ENCODE data around the gene MAFG. TPM values are rescaled to one million over a fixed set of nuclear protein-coding genes. Genes with fewer than 3 reads are reported as not detected.

Gene MAFG
- total RNA-seq, 1 experiment from 2014 or later: 31.4 TPM

GRCh38 chr17:81903415-81903831, 24.1 kb downstream of the MAFG start:
- Histone ChIP-seq H2BK12ac (ENCODE audit: insufficient read length, low read depth, low read length) (no peak overlapping the region), H3K27ac (ENCODE audit: insufficient read length, low read depth, low read length) (no peak overlapping the region), H3K23me2 (ENCODE audit: insufficient read length, low read depth, low read length, poor library complexity, severe bottlenecking) (peaks cover 11% of the 10 kb centered on the region), H3K56ac (ENCODE audit: insufficient read length, low read depth, low read length) (no peak overlapping the region), H2BK120ac (ENCODE audit: low read depth, low read length, poor library complexity, severe bottlenecking) (no peak overlapping the region), H3K4me2 (ENCODE audit: insufficient read depth, insufficient read length, low read length) (no peak overlapping the region), H2BK5ac (ENCODE audit: insufficient read length, low read length) (no peak overlapping the region), H4K20me1 (ENCODE audit: control insufficient read depth, insufficient read depth, insufficient read length) (no peaks in the 10 kb centered on the region), H3K27me3 (ENCODE audit: insufficient read depth, low read length) (no peaks in the 10 kb centered on the region; the same call in 1 of the 2 replicates), H3K18ac (ENCODE audit: insufficient read length, low read depth, low read length) (no peak overlapping the region), H3K9ac (ENCODE audit: extremely low read depth, insufficient read length, low read length) (no peak overlapping the region), H4K8ac (replicated peaks; ENCODE audit: insufficient read length, low read depth, low read length) (no peak overlapping the region), H2AFZ (ENCODE audit: low read length) (no peak overlapping the region), H3K79me2 (ENCODE audit: insufficient read depth, low read length) (no peaks in the 10 kb centered on the region), H3K9me3 (ENCODE audit: control insufficient read depth, low read depth, low read length) (no peaks in the 10 kb centered on the region), H3K4me1 (ENCODE audit: insufficient read depth, low read length) (no peaks in the 10 kb centered on the region), H3K14ac (ENCODE audit: insufficient read depth, low read length) (no peak overlapping the region), H2BK15ac (ENCODE audit: low read depth, low read length) (no peak overlapping the region), H3K23ac (ENCODE audit: insufficient read length, low read depth, low read length) (no peak overlapping the region), H4K91ac (ENCODE audit: insufficient read length, low read depth, low read length) (no peak overlapping the region), H3T11ph (ENCODE audit: low read length) (no peak overlapping the region), H2AK5ac (ENCODE audit: insufficient read length, low read length) (no peak overlapping the region), H2BK20ac (ENCODE audit: low read depth, low read length, poor library complexity, severe bottlenecking) (no peak overlapping the region), H3K79me1 (ENCODE audit: insufficient read depth, low read depth, low read length, poor library complexity, severe bottlenecking) (no peaks in the 10 kb centered on the region), H4K5ac (ENCODE audit: insufficient read length, low read depth, low read length) (no peak overlapping the region), H3K4ac (ENCODE audit: low read depth, low read length) (no peak overlapping the region)
- no CpG with 5 or more reads among the region's 10 CpGs for WGBS (ENCODE audit: extremely low coverage, insufficient read length, low lambda C conversion rate)
- no peak overlapping the region for H3K4me3 Mint-ChIP-seq
- peaks cover 11% of the 10 kb centered on the region for H3K27me3 Mint-ChIP-seq (ENCODE audit: low read depth)
- peaks cover 0 to 3% of the 10 kb centered on the region in 2 experiments; a peak in 2 of 4 replicates for H3K4me1 Mint-ChIP-seq
- TF ChIP-seq CTCF (conservative IDR thresholded peaks at IDR 0.05): no peak
- no peak for DNase-seq
- no peaks in the 10 kb centered on the region for H3K9me3 Mint-ChIP-seq
- peaks cover 4 to 25% (median 12%) of the 10 kb centered on the region in 3 experiments; a peak in 6 of 7 replicates for H3K36me3 Mint-ChIP-seq (ENCODE audit: insufficient read depth in 1 of 3, low read depth in 3 of 3)
- H3K27ac Mint-ChIP-seq: no peak overlapping the region

All from H9 (cell line).